Endometrium (tissue), 2 donors: Measurements from ENCODE around the gene ZNF584.

ENCODE experiments used
- FAIRE-seq: peaks from 2 replicates; lab custom pipeline; 2012; peaks lifted over from hg19 to GRCh38; lab: Jason Lieb, UNC
- donor health status: control.
- donor health status: control.

ZNF584 gene

GRCh38 chr19:58466089-58466759, 57.8 kb downstream of the ZNF584 start:
- no peak for FAIRE-seq

GRCh38 chr19:58466760-58467589, 58.5 kb downstream of the ZNF584 start, which contains the start of gene ZNF324:
ZNF324 (plus strand) TSS chr19:58467080; CDS start chr19:58469186, 2,106 bp downstream.
- peak; percentile 96 for FAIRE-seq
